Stimulated activated CD4-positive, alpha-beta T cell treated with anti-CD3 and anti-CD28 coated beads, Interleukin-4, amount 100 ng/mL, for 1 hour (primary cell): ENCODE results near the gene TAF10.

Source experiments
- DNase-seq: peaks from one replicate; pipeline ENCODE4 v3.0.0-alpha.2; 2020

Gene TAF10

DNA sequence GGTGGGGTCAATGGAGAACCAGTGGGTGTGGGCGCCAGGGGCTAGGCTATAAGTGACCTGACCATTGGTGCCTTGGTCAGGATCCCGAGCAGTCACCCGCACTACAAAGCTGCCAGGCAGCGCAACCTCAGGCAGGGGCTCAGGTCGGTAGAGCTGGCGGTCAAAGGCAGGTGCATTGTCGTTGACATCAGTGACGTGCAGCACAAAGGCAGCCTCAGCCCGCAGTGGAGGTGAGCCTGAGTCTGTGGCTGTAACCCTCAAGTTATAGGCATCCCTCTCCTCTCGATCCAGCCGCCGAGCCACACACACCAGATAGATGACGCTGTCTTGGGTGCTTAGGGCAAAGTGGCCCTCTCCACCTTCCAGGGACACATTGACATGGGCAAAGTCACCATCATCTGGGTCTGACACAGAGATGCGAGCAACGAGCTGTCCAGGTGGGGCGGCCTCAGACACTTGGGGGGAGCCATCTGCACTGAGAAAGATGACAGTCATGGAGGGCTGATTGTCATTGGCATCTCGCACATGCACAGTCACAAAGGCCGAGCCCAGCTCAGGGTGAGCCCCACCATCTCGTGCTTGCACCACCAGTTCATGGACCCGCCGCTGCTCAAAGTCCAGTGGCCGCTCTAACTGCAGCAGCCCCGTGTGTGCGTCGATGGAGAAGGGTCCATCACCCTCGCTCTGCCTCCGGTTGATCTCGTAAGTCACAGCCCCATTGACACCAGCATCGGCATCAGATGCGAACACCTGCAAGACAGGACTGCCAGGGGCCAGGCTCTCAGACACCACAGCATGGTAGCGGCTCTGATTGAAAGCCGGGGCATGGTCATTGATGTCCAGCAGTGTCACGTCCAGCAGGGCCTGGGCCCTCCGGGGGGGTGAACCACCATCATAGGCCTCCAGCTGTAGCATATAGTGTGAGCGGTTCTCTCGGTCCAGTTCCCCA, 28.3 kb upstream of the TAF10 start:
- no peak for DNase-seq

DNA sequence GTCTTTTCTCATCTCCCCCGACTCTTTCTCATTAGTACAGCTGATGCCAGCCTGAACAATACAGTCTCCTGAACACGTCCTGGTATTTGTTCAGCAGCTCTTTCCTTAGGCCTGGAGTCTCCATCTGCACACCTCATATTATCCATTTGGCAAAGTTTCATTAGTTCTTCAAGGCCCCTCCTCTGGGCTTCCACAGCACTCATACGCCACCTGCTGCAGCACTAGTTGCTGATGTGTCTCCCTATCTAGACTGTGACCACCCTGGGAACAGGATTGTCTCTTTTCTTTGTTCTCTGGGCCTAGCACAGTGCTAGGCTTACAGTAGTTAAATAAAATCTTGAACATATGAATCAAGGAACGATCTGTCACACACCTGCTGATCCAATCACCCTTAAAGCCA, 26.4 kb upstream of the TAF10 start:
- DNase-seq = no peak

DNA sequence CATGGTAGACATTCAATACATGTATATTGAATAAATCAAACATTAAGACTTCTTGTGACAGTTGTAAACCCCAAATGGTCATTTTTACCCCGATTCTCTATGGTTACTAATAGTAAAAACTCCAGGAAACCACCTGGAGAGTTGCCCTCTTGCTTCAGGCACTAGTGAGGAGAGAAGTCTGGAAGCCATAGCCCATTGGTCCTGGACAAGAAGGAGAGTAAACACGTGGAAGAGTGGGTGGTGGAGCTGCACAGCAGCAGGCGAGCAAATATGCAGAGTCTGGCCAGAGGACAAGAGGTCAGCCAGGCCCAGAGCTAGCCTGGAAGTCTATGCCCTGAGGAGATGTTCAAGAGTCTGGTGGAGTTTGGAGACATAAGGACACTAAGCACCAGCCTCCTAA, 25.9 kb upstream of the TAF10 start:
- DNase-seq = no peak

DNA sequence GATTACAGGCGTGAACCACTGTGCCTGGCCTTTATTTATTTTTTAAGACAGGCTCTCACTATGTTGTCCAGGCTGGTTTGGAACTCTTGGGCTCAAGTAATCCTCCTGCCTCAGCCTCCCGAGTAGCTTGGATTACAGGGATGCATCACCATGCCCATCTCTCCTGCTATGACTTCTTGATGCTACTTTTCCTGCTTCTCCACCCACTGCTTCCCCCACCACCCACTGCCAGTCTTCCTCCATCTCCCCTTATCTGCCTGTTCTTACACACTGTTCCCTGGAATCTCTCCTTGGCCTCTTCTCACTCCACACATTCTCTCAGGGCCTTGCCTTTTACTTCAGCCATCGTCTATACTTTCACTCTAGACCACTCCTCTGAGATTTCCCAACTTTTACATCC, 24.5 kb upstream of the TAF10 start:
- DNase-seq = no peak

DNA sequence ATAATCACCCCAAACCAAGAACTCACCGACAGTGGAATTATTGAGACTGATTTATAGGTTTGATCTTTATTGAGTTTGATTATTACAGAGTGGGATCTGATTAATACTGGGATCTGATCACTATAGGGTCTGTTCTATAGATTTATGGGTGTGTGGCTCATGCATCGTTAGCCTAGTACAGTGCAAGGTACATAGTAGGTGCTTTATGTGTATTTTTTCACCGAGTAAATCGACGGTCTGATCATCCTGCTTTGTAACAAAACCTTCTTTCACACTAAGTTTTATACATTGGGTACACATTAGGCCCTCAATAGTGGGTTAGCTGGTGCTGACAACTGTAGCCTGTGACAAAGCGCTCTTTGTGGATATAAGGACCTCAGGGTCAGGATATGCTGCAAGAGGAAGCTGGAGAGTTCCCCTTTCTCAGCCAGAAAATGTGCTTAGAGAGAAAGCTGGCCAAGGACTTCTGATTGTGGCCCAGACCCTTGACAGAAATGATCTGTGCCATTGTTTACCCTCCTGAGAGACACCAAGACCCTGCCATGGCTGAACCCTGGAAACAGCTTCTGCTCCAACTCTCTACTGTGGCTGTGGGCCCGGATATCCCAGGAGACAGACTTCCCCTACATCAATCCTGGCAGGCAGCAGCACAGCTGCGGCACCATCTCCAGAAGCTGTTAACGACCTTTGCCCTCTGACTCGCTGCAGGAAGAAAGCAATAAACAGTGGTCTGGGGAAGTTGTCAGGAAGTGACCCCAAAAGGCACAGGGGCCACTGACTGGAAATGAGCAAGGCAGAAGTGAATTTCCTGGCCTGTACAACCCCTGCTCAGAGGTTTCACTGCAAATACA, 23.3 kb upstream of the TAF10 start:
- DNase-seq = no peak

DNA sequence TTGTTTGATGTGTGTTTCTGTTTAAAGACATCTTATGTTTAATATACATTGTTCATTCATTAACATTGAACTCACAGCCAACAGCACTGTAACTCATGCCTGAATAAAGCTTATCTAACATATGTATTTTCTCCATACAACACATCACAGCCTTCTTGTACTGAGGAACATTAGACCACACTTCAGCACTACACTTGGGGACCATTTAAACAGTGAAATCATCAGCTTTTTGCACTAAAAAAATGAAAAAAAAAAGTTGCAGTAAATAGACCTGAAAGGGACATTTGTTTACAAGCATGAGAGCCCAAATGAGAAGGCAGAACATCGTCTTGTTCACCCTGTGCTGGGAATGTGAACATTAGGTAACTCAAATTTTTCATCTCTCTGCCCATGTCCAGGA, 22.5 kb upstream of the TAF10 start:
- no peak for DNase-seq

DNA sequence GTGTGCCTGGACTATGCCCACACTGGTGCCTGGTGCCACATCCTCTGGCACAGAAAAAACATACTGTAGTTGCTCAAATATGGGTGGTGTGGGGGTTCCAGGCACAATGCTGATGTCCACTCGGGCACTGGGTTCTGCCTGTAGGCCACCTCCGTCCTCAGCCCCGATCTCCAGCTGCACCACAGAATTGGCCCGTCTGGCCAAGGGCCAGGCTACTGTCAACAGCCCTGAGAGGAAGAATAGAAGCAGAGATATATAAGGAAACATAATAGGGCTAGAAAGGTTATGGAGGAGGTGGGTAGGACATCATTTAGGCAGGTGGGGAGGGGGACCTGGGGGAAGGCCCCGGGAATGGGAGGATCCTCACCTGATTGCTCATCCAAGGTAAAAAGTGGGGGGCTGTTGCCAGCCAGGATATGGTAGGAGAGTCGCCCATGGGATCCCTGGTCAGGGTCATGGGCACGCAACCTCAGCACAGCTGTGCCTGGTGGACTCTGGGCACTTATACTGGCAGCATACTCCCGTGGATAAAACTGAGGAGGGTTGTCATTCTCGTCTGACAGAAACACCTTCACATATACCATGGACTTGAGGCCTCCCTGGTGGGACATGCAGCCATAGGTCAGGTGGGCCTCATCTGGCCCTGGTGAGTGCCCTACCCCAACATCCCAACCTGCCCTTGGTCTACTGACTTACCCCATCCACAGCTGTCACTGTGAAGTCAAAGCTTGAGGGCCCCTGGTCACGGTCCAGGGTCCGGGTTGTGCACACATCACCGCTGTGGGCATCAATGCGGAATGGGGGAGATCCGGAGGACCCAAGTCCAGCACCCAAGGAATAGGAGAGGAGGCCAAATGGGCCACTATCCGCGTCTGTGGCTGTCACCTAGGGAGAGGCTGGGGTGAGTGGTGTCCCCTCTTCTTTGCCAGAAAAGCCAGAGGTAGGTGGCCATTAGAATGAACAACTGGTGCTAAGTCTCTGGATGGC, 21.7 kb upstream of the TAF10 start:
- DNase-seq = no peak

DNA sequence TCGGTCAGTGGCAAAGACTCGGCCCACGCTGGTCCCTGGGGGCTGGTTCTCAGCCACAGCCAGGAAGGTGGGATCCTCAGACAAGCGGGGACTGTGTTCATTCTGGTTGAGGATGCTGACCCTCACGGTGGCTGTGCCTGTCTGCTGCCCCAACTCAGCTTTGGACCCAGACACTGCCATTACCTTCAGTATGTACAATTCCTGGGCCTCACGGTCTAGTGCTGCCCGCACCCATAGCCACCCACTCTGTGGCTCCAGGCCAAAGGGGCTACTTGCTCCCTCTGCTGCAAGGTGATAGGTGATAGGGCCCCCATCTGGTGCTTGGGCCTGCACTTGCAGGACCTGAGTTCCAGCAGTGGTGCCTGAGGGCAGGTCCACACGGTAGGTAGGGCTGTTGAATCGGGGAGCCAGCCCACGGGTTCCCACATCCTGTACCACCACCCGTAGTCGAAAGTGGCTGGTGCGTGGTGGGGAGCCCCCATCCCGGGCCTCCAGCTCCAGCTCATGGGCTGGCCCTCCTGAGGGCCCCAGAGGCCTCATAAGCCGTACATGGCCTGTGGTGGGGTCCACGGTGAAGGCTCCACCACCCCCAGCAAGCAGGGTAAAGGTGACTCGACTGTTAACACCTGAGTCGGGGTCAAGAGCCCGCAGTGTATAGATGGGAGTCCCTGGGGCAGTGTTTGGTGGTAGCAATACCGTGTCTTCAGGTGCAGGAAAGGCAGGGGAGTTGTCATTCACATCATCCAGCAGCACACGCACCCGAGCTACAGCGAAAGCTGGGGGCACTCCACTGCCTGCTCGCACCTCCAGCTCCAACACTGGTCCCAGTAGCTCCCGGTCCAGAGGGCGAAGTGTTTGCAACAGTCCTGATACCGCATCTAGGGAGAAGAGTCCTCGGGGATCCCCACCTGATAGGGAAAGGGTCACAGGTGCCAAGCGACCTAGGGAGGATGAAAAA, 20.4 kb upstream of the TAF10 start:
- DNase-seq = no peak

DNA sequence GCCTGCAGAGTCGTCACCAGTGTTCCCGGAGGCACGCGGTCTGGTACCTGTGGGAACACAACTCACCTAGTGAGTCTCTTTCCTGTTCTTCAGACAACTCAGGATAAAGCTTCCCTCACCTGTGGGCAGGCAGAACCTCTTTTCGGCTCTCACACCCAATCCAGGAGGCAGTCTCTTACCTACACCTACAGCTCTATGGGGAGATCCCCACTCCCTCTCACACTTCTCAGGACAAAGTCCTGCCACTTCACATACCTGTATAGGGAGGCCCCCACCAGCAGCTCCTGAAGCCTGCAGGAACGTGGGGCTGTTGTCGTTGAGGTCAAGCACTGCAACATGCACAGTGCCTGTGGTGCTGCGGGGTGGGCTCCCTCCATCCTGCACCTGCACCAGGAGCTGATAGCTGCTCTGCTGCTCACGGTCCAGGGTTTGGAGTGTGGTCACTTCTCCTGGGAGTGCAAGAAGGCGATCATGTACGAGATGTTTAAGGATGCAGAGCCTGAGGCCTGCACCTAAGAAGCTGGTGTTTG, 19.4 kb upstream of the TAF10 start:
- DNase-seq = no peak

DNA sequence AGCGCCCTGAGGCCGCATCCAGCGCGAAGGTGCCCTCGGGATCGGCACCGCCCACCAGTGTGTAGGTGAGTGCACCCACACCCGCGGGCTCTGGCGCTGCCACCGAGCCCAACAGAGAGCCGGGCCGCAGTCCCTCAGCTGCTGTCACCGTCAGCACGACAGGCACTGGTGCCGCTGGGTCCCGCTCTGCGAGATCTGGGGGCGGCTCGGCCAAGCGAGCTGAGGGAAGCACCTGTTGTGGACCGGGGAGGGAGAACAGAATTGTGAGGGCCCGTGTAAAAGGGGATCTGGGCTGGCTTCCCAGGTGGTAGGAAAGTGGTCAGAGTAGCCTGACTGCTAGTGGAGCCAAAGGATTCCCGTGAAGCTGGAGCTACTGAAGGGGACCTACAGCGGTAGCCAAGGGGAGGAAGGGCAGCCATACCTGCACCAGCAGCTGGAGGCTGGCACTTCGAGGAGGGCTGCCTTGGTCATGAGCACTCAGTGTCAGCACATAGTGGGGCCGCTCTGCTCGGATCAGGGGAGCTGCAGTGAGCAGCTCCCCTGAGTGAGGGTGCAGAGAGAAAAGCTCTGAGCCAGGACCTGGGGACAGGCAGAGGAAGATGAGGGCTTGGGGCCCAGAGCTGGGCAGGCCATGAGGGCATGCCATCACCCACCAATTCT, 18.7 kb upstream of the TAF10 start:
- DNase-seq = no peak

DNA sequence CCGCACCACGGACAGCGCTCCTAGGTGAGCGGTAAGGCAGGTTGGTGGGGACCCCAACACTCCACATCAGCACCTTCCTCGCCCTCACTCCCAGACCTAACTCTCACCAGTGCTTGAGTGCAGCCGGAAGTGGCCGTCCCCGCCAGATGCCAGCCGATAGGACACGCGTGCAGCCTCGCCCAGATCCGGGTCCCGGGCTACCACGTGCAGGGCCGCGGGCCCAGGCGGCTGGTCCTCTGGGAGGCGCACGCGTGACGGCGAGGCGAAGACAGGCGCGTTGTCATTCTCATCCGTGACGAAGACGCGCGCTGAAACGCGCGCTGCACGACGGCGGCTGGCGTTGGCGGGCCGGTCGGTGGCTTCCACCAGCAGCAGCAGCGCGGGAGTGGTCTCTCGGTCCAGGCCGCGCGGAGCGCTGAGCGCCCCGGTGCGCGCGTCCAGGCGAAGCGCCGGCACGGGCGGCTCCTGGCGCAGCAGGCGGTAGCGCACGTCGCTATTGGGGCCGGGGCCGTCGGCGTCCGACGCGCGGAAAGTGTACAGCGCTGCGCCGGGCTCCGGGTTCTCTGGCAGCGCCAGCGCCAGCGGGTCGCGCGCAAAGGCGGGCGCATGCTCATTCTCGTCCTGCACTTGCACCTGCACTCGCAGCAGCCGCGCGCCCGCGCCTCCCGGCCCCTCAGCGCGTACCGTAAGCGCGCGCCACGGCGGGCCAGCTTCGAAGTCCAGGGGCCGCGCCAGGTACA, 18.0 kb upstream of the TAF10 start:
- no peak for DNase-seq

DNA sequence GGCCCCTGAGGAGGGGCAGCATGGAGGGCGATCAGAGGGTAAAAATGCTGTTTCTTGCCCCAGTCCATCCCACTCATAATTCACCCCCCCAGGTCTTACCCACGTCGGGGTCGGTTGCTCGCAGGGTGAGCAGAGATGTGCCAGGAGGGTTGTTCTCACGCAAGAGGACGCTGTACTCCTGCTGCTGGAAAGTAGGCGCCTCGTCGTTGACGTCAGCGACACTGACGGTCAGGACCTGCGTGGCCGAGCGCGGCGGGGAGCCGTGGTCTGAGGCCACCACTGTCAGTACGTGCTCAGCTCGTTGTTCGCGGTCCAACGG, 17.5 kb upstream of the TAF10 start:
- DNase-seq = no peak

DNA sequence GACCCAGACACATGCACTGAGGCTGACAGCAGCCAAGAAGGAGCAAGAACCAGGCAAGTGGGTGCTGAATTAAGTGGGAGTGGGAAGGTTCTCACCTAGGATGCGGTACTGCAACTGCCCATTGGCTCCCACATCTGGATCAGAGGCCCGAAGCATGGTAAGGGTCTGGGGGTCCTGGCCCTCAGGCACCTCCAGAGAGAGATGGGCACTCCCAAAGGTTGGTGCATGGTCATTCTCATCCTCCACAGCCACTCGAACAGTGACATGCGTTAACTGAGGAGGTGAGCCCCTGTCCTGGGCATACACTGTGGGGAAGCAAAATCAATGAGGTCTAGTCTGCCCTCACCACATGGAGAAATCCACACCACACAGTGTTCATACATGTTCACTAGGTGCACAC, 16.5 kb upstream of the TAF10 start:
- DNase-seq = no peak

DNA sequence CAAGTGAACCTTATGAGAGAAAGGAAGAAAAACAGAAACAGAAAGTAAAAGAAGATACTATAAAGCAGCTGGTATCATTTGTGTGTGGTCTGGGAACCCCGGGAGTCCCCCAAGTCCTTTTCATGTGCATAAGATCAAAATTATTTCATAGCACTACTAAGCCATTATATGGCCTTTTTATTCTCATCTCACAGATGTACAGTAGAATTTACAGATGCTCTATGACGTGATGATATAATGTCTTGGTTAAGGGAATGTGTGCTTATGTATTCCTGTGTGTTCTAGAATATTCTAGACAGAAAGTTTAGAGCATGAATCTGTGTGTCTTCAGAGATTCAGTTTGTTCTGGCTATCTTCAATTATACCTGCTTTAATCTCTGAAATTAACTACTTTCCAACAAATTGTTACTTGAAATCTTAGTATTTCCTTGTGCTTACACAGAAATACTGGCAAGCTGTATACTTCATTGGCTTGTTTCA, 15.8 kb upstream of the TAF10 start:
- peak; percentile 23 for DNase-seq

DNA sequence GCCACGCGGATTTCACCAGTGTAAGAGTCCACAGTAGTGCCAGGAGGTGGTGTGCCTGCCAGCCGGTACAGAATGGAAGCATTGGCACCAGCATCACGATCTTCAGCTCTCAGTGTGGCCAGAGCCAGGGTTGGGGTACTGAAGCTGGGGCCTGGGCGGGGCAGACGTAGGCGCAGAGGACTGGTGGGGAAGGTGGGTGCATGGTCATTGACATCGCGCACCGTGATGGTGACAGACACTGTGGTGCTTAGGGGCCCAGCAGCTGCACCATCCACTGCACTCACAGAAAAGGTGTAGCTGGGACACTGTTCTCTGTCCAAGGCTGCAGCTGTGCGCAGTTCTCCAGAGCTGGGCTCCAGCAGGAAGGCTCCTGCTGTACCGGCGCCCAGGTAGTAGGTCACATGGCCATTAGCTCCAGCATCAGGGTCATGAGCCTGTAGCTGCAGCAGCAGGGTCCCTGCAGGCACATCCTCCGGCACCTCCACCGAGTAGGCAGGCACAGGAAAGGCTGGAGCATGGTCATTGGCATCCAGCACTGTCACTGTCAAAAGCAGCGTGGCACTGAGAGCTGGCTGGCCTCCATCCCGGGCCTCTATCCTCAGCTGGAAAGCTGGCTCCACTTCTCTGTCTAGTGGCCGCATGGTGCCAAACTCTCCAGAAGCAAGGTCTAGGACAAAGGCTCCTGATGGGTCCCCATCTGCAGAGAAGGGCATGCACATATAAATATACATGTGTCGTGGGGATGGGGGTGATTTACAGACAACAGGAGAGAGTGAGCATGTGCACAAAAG, 15.2 kb upstream of the TAF10 start:
- DNase-seq = no peak

DNA sequence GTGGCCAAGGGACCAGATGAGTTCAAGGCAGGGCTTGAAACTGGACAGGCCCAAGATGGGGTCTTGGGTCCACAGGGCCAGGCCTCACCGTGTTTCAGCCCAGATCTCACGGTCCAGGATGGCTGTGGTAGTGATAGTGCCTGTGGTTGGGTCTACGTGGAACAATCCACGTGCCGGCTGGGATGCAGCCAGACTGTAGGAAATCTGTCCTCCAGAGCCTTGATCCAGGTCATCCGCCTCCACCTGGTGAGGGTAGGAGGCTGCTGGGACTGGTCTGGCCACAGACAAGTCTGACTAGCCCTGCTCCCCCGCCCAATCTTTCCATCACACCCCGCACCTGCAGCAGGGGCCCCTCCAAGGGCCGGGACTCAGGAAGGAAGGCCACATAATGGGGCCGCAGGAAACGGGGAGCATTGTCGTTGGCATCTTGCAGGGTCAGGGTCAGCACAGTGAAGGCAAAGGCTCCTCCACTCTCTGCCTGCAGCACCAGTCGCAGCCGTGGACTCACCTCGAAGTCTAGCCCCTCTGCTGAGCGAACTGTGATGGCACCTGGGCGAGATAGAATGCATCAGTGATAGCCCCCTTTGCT, 13.9 kb upstream of the TAF10 start:
- DNase-seq = no peak

DNA sequence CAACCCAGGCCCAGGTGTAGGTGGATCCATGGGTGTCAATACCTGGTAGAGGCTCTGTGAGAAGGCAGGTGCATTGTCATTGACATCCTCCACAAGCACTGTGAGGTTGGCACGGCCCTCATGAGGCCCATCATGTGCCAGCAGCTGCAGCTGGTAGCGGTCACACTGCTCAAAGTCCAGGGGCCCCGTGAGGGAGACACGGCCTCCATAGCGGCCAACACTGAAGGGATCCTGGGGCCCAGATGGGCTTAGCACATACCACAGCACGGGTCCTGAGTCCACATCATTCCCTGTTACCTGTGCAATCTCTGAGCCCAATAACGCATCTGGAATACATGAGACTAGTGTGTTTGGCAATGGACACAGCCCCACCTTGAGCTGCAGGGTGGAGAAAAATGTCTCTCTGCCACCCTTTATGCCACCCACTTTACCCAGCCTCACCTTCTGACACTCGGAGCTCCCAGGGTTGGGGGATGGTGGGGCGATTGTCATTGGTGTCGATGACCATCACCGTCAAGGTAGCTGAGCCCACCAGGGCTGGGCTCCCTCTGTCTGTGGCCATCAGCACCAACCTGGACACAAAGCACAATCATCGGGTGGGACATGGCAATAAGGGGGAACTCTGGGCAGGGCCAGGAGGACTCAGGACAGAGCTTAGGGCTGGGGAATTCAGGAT, 13.3 kb upstream of the TAF10 start:
- no peak for DNase-seq
